H1 (cell line): ENCODE results near the gene NCAM1. TPM values are rescaled to one million over a fixed set of nuclear protein-coding genes. Genes with fewer than 3 reads are reported as not detected.

Source experiments
- CTCF ChIA-PET: fragments of 300-600 bp; sonication (Branson Sonifier 250); formaldehyde crosslinking; loops from one replicate; lab custom pipeline; 2021; ENCODE audit not compliant: partially characterized antibody; lab: Charles Lee
- POLR2A ChIA-PET: fragments of 300-600 bp; sonication (Branson Sonifier 250); formaldehyde crosslinking; loops from one replicate; lab custom pipeline; 2021; ENCODE audit warnings: inconsistent platforms; ENCODE audit not compliant: partially characterized antibody; lab: Charles Lee
- DNase-seq, 2 experiments: peaks; one replicate each; pipeline versions ENCODE4 v3.0.0 to v3.0.0-alpha.2; 2010 to 2022; ENCODE audit warnings: low spot score in 2 of 2, low read depth in 1 of 2, mixed read lengths in 1 of 2
- FAIRE-seq: peaks from 2 replicates; lab custom pipeline; 2011; peaks lifted over from hg19 to GRCh38; lab: Jason Lieb, UNC
- H2AFZ ChIP-seq: 2 replicates; pipeline ENCODE4 v1.8.1; 2012; ENCODE audit warnings: low read length, inconsistent platforms
- H2AK5ac ChIP-seq: 2 replicates; pipeline ENCODE4 v1.6.1; 2013; ENCODE audit warnings: low read depth, low read length
- H2BK120ac ChIP-seq: replicated peaks from 2 replicates; pipeline ENCODE3; 2013; ENCODE audit warnings: low read depth, low read length, inconsistent platforms
- H2BK12ac ChIP-seq: 2 replicates; pipeline ENCODE4 v1.6.1; 2013; ENCODE audit warnings: low read depth, low read length
- H2BK15ac ChIP-seq: 2 replicates; pipeline ENCODE4 v1.6.1; 2013; ENCODE audit warnings: low read length
- H2BK20ac ChIP-seq: 2 replicates; pipeline ENCODE4 v1.6.1; 2013; ENCODE audit warnings: low read length
- H2BK5ac ChIP-seq: 2 replicates; pipeline ENCODE4 v1.6.1; 2013; ENCODE audit warnings: low read depth, low read length
- H3K14ac ChIP-seq: 2 replicates; pipeline ENCODE4 v1.6.1; 2013; ENCODE audit warnings: inconsistent platforms; ENCODE audit not compliant: insufficient read length
- H3K18ac ChIP-seq: 2 replicates; pipeline ENCODE4 v1.6.1; 2013; ENCODE audit warnings: low read length; ENCODE audit errors: extremely low read depth
- H3K23ac ChIP-seq: 2 replicates; pipeline ENCODE4 v1.6.1; 2013; ENCODE audit warnings: inconsistent platforms; ENCODE audit not compliant: insufficient read length
- H3K23me2 ChIP-seq: 2 replicates; pipeline ENCODE4 v1.6.1; 2013; ENCODE audit warnings: low read depth, low read length
- H3K27ac ChIP-seq: 2 replicates; pipeline ENCODE4 v1.6.1; 2011; ENCODE audit warnings: low read depth, low read length, inconsistent platforms
- H3K27me3 ChIP-seq, 4 experiments: replicated peaks in 1 of 4; 1 replicate in 1 of 4; 2 replicates in 3 of 4; pipeline versions ENCODE4 v1.6.1 to v1.8.1; 2011 to 2013; ENCODE audit warnings: low read length in 3 of 4, mild to moderate bottlenecking in 3 of 4, inconsistent platforms in 2 of 4, mixed read lengths in 2 of 4, moderate library complexity in 1 of 4; ENCODE audit not compliant: control insufficient read depth in 3 of 4, insufficient read depth in 3 of 4; ENCODE audit errors: extremely low read depth in 1 of 4
- H3K36me3 ChIP-seq, 4 experiments: 2 replicates each; pipeline versions ENCODE4 v1.6.1 to v1.8.1; 2011 to 2013; ENCODE audit warnings: mild to moderate bottlenecking in 4 of 4, low read length in 3 of 4, moderate library complexity in 2 of 4, control low read depth in 1 of 4, inconsistent platforms in 1 of 4; ENCODE audit not compliant: insufficient read depth in 4 of 4, control insufficient read depth in 2 of 4
- H3K4ac ChIP-seq: replicated peaks from 2 replicates; pipeline ENCODE3; 2013; ENCODE audit warnings: low read length, low read depth, mixed read lengths, inconsistent platforms; ENCODE audit not compliant: insufficient read length
- H3K4me1 ChIP-seq, 4 experiments: replicated peaks in 1 of 4; 1 replicate in 1 of 4; 2 replicates in 3 of 4; pipeline versions ENCODE4 v1.6.1 to v1.8.1; 2011 to 2013; ENCODE audit warnings: low read length in 3 of 4, inconsistent platforms in 2 of 4, mixed read lengths in 1 of 4; ENCODE audit not compliant: insufficient read depth in 4 of 4, control insufficient read depth in 3 of 4
- H3K4me2 ChIP-seq, 2 experiments: 2 replicates each; pipeline versions ENCODE4 v1.6.1 to v1.8.1; 2011 to 2013; ENCODE audit warnings: low read depth in 2 of 2, low read length in 2 of 2, control low read depth in 1 of 2, inconsistent platforms in 1 of 2, mild to moderate bottlenecking in 1 of 2; ENCODE audit not compliant: insufficient read depth in 1 of 2
- H3K4me3 ChIP-seq, 4 experiments: fragments of 200-600, 300-600 bp in 1 of 4; sonication (generic), shearing (Covaris generic), sonication (Bioruptor Twin) in 1 of 4; 2 replicates each; pipeline versions ENCODE4 v1.5.1 to v1.8.1; 2011 to 2016; ENCODE audit warnings: low read length in 4 of 4, low read depth in 3 of 4, control low read depth in 2 of 4, inconsistent platforms in 2 of 4, mild to moderate bottlenecking in 2 of 4, mixed read lengths in 1 of 4, moderate library complexity in 1 of 4; ENCODE audit not compliant: insufficient read depth in 2 of 4; ENCODE audit errors: extremely low read depth in 1 of 4
- H3K56ac ChIP-seq: replicated peaks from 2 replicates; pipeline ENCODE3; 2013; ENCODE audit warnings: low read depth, mild to moderate bottlenecking, mixed read lengths, low read length, inconsistent platforms; ENCODE audit not compliant: insufficient read length
- H3K79me1 ChIP-seq: 2 replicates; pipeline ENCODE4 v1.6.1; 2013; ENCODE audit warnings: low read depth, low read length, control low read depth
- H3K79me2 ChIP-seq, 2 experiments: 2 replicates each; pipeline versions ENCODE4 v1.6.1 to v1.8.1; 2012 to 2013; ENCODE audit warnings: low read length in 2 of 2, mild to moderate bottlenecking in 2 of 2, inconsistent platforms in 1 of 2; ENCODE audit not compliant: insufficient read depth in 2 of 2, control insufficient read depth in 1 of 2
- H3K9ac ChIP-seq, 4 experiments: replicated peaks in 1 of 4; 1 replicate in 1 of 4; 2 replicates in 3 of 4; pipeline versions ENCODE4 v1.6.1 to v1.8.1; 2011 to 2013; ENCODE audit warnings: low read depth in 3 of 4, low read length in 3 of 4, control low read depth in 2 of 4, mild to moderate bottlenecking in 2 of 4, moderate library complexity in 2 of 4, inconsistent platforms in 1 of 4; ENCODE audit errors: extremely low read depth in 1 of 4
- H3K9me3 ChIP-seq, 2 experiments: 2 replicates each; pipeline versions ENCODE4 v1.6.1 to v1.8.1; 2012 to 2013; ENCODE audit warnings: mild to moderate bottlenecking in 2 of 2, moderate library complexity in 2 of 2, control low read depth in 1 of 2, inconsistent platforms in 1 of 2, low read depth in 1 of 2, low read length in 1 of 2, mixed read lengths in 1 of 2; ENCODE audit not compliant: insufficient read depth in 2 of 2
- H4K20me1 ChIP-seq, 2 experiments: replicated peaks in 1 of 2; 2 replicates each; pipeline versions ENCODE3 to v1.8.1; 2011 to 2013; ENCODE audit warnings: inconsistent platforms in 2 of 2, low read length in 2 of 2, mild to moderate bottlenecking in 1 of 2; ENCODE audit not compliant: insufficient read depth in 2 of 2, control insufficient read depth in 1 of 2
- H4K5ac ChIP-seq: 2 replicates; pipeline ENCODE4 v1.6.1; 2013; ENCODE audit warnings: low read length, low read depth, mixed read lengths, inconsistent platforms; ENCODE audit not compliant: insufficient read length
- H4K8ac ChIP-seq: 2 replicates; pipeline ENCODE4 v1.8.0; 2013; ENCODE audit warnings: mild to moderate bottlenecking, moderate library complexity, low read length, inconsistent platforms; ENCODE audit not compliant: insufficient read depth; ENCODE audit errors: extremely low read depth
- H4K91ac ChIP-seq: replicated peaks from 2 replicates; pipeline ENCODE3; 2013; ENCODE audit warnings: low read length, mixed read lengths, inconsistent platforms; ENCODE audit not compliant: insufficient read length
- WGBS, 2 experiments: shearing (Covaris generic) in 1 of 2; methylation state at CpG; one replicate each; pipeline versions ENCODE4 v1.1.6 to v1.1.7; 2013 to 2015; ENCODE audit warnings: low lambda C conversion rate in 2 of 2, mixed read lengths in 2 of 2, inconsistent platforms in 1 of 2, low coverage in 1 of 2, missing lambda C conversion rate in 1 of 2; ENCODE audit not compliant: insufficient replicate concordance in 2 of 2, insufficient coverage in 1 of 2, insufficient read length in 1 of 2; ENCODE audit errors: extremely low coverage in 1 of 2, missing lambda C conversion rate in 1 of 2; 5-methylcytosine and 5-hydroxymethylcytosine counted together
- polyA plus RNA-seq, 7 experiments: library from polyadenylated mRNA; depleted of rRNA in 3 of 7; stranded (reverse) in 5 of 7; unstranded in 2 of 7; fragments of >200 nt in 5 of 7; fragments of 200-250 nt in 2 of 7; gene quantifications; 1 replicate in 5 of 7; 2 replicates in 1 of 7; 4 replicates in 1 of 7; pipeline versions ENCODE4 v1.2.1 to v1.2.3, GENCODE V29; 2011 to 2013; ENCODE audit warnings: missing spikeins in 2 of 7, mixed read lengths in 2 of 7
- total RNA-seq: library from RNA; stranded (reverse); fragmentation: NEBNext Ultra II Directional; extraction: Animal tissue kit (Norgen Biotek cat#: 25700); gene quantifications from 2 replicates; pipeline ENCODE4 v1.2.1, GENCODE V29; 2021

Gene NCAM1
- total and polyA plus RNA-seq, 2 of the 8 experiments (the other 6 are each of a cell fraction or from before 2014, with no cell fraction given), result 3.1 to 4.3 TPM

DNA sequence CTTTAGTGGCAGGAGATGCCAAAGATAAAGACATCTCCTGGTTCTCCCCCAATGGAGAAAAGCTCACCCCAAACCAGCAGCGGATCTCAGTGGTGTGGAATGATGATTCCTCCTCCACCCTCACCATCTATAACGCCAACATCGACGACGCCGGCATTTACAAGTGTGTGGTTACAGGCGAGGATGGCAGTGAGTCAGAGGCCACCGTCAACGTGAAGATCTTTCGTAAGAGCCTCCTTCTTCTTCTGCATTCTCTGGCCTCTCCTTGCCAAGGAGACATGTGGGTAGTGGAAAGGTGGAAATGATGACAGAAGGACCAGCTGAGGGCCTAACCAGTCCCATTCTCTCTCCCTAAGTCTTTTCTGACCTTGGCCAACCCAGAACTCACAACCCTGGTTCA lies 243.1 kb downstream of the NCAM1 start:
- POLR2A ChIA-PET, result no interaction called here
- no peak overlapping the region for H3K9ac ChIP-seq

More for the DNA sequence above, 243.1 kb downstream of the NCAM1 start:
- no peak overlapping the region for H3K18ac ChIP-seq
- H3K4ac ChIP-seq, result no peak overlapping the region
- CTCF ChIA-PET, result interaction anchor here (0.6 to 1.0 kb wide), 3 partner anchors 35 to 44 kb away, joined by 3 to 4 read pairs (median 4); no protein-coding TSS in a partner anchor
- no peaks in the 10 kb centered on the region for H3K27me3 ChIP-seq
- no peak overlapping the region for H2BK5ac ChIP-seq
- H2BK20ac ChIP-seq, result no peak overlapping the region
- no peak overlapping the region for H3K4me2 ChIP-seq
- H3K27ac ChIP-seq, result no peak overlapping the region
- no peaks in the 10 kb centered on the region for H3K79me2 ChIP-seq
- no peak overlapping the region for H2AK5ac ChIP-seq
- no peak overlapping the region for H3K56ac ChIP-seq
- H2BK12ac ChIP-seq, result no peak overlapping the region
- H3K36me3 ChIP-seq, result no peaks in the 10 kb centered on the region
- no peaks in the 10 kb centered on the region for H3K9me3 ChIP-seq
- H2AFZ ChIP-seq, result no peak overlapping the region
- no peak overlapping the region for H4K91ac ChIP-seq
- no peaks in the 10 kb centered on the region for H4K20me1 ChIP-seq
- 97% methylated on average over 10 of the region's 10 CpGs; no CpG with 5 or more reads in 1 of the 2 experiments for WGBS, 2 experiments
- H2BK15ac ChIP-seq, result no peak overlapping the region
- no peak overlapping the region for H3K14ac ChIP-seq
- H4K8ac ChIP-seq, result no peak overlapping the region
- no peak overlapping the region for H4K5ac ChIP-seq
- H3K4me1 ChIP-seq, result no peaks in the 10 kb centered on the region
- no peak for DNase-seq
- H3K23ac ChIP-seq, result no peak overlapping the region
- FAIRE-seq, result no peak
- no peak overlapping the region for H3K4me3 ChIP-seq
- H2BK120ac ChIP-seq, result no peak overlapping the region
- no peaks in the 10 kb centered on the region for H3K79me1 ChIP-seq
- no peaks in the 10 kb centered on the region for H3K23me2 ChIP-seq
